Hepatocyte (in vitro differentiated cells): ENCODE measurements around the gene LGR5.

Experiments
- EZH2 ChIP-seq: fragments of 200-600 bp; sonication (generic); IDR thresholded peaks from 2 replicates; pipeline ENCODE4 v1.6.1; 2016; ENCODE audit warnings: antibody characterized with exemption, mild to moderate bottlenecking, borderline replicate concordance
- TF ChIP-seq, protein P1 (sequence below): fragments of 200-600 bp; sonication (generic); IDR thresholded peaks from 2 replicates; pipeline ENCODE4 v1.5.1; 2016; ENCODE audit warnings: antibody characterized with exemption, mild to moderate bottlenecking; ENCODE audit not compliant: poor library complexity

DNA sequence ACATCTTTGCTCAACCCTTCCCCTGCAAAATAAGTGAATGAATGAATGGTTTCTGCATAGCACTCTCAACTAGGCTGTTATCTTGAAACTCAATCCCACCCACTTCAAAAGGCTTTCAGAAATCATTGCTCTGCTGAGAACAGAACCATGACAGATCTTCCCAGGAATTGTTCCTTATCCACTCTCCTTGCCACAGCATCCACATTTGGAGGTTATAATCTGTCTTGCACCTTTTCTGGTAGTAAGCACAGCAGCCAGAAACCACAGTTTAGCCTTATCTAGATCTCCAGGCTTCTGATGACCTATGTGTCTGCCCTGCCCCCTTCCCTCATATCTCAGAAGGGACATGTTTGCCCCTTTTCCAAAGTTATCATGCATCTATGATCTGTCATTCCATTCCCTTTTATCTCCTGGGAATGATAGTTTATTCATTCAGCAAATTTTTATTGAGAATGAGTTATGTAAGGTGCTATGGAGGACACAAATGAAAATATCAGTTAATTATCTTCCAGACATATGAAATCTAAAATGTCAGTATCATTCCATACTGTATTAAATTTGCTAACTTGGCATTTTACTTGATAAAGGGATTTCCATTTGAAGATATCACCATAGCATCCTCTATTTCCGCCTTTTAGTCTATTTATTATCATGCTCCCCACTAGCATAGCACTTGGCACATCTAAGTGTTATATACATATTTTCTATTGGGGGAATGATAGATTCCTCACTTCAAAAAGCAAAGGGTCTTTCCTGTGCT lies 21.4 kb downstream of the LGR5 start:
- TF ChIP-seq, protein P1, sequence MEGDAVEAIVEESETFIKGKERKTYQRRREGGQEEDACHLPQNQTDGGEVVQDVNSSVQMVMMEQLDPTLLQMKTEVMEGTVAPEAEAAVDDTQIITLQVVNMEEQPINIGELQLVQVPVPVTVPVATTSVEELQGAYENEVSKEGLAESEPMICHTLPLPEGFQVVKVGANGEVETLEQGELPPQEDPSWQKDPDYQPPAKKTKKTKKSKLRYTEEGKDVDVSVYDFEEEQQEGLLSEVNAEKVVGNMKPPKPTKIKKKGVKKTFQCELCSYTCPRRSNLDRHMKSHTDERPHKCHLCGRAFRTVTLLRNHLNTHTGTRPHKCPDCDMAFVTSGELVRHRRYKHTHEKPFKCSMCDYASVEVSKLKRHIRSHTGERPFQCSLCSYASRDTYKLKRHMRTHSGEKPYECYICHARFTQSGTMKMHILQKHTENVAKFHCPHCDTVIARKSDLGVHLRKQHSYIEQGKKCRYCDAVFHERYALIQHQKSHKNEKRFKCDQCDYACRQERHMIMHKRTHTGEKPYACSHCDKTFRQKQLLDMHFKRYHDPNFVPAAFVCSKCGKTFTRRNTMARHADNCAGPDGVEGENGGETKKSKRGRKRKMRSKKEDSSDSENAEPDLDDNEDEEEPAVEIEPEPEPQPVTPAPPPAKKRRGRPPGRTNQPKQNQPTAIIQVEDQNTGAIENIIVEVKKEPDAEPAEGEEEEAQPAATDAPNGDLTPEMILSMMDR, result no peak
- no peak for TF ChIP-seq EZH2
